Endothelial cell of umbilical vein (primary cell): ENCODE measurements around the gene FRMD4A. TPM values are rescaled to one million over a fixed set of nuclear protein-coding genes. Genes with fewer than 3 reads are reported as not detected.

Experiments used
- BruUV-seq: library from RNA; stranded (reverse); fragments of 400-500 nt; replicated peaks from 2 replicates; lab custom pipeline; 2021; lab: Mats Ljungman, UMichigan
- CTCF ChIA-PET: fragments of 300-600, 350-600 bp; sonication (Branson Sonifier 250); formaldehyde crosslinking; loops from one replicate; lab custom pipeline; 2021; ENCODE audit warnings: antibody characterized with exemption, inconsistent platforms; lab: Charles Lee
- POLR2A ChIA-PET: fragments of 300-600, 350-600 bp; sonication (Branson Sonifier 250); formaldehyde crosslinking; loops from one replicate; lab custom pipeline; 2021; ENCODE audit warnings: antibody characterized with exemption, inconsistent platforms; lab: Charles Lee
- DNase-seq: peaks from one replicate; pipeline ENCODE4 v3.0.0-alpha.2; 2011; ENCODE audit warnings: low read depth, low spot score
- FAIRE-seq: peaks from 2 replicates; lab custom pipeline; 2011; peaks lifted over from hg19 to GRCh38; lab: Jason Lieb, UNC
- H2AFZ ChIP-seq: 2 replicates; pipeline ENCODE4 v1.6.0; 2012; ENCODE audit warnings: low read depth, low read length, control low read depth, inconsistent platforms
- H3K27ac ChIP-seq: 2 replicates; pipeline ENCODE4 v1.5.1; 2011; ENCODE audit warnings: low read depth, mild to moderate bottlenecking, control low read depth, low read length, moderate library complexity; ENCODE audit not compliant: insufficient read depth
- H3K27me3 ChIP-seq, 2 experiments: 2 replicates each; pipeline versions ENCODE4 v1.6.0 to v1.6.1; 2011; ENCODE audit warnings: low read length in 2 of 2, mixed read lengths in 1 of 2; ENCODE audit not compliant: control insufficient read depth in 2 of 2, insufficient read depth in 2 of 2
- H3K36me3 ChIP-seq, 2 experiments: 2 replicates in 1 of 2; 3 replicates in 1 of 2; pipeline ENCODE4 v1.5.1; 2011; ENCODE audit warnings: low read length in 2 of 2, mild to moderate bottlenecking in 1 of 2, moderate library complexity in 1 of 2; ENCODE audit not compliant: control insufficient read depth in 2 of 2, insufficient read depth in 2 of 2; ENCODE audit errors: extremely low read depth in 1 of 2
- H3K4me1 ChIP-seq: 3 replicates; pipeline ENCODE4 v1.5.1; 2011; ENCODE audit warnings: mild to moderate bottlenecking, low read length; ENCODE audit not compliant: control insufficient read depth, insufficient read depth; ENCODE audit errors: extremely low read depth
- H3K4me2 ChIP-seq: 2 replicates; pipeline ENCODE4 v1.6.1; 2011; ENCODE audit warnings: low read length, control low read depth, mixed read lengths; ENCODE audit not compliant: insufficient read depth
- H3K4me3 ChIP-seq, 3 experiments: fragments of 200-600 bp in 1 of 3; sonication (generic), shearing (Covaris generic) in 1 of 3; replicated peaks in 1 of 3; 2 replicates each; pipeline ENCODE4 v1.5.1; 2011 to 2016; ENCODE audit warnings: control low read depth in 3 of 3, low read length in 3 of 3, mild to moderate bottlenecking in 2 of 3, inconsistent platforms in 1 of 3, low read depth in 1 of 3, moderate library complexity in 1 of 3; ENCODE audit not compliant: insufficient read depth in 1 of 3
- H3K79me2 ChIP-seq: 2 replicates; pipeline ENCODE4 v1.6.0; 2012; ENCODE audit warnings: low read length, inconsistent platforms; ENCODE audit not compliant: control insufficient read depth, insufficient read depth
- H3K9ac ChIP-seq: replicated peaks from 2 replicates; pipeline ENCODE3; 2011; ENCODE audit warnings: low read length, control low read depth; ENCODE audit not compliant: insufficient read depth; ENCODE audit errors: extremely low read depth
- H3K9me1 ChIP-seq: replicated peaks from 3 replicates; pipeline ENCODE4 v1.6.0; 2011; ENCODE audit warnings: mild to moderate bottlenecking, low read length; ENCODE audit not compliant: control insufficient read depth, insufficient read depth; ENCODE audit errors: extremely low read depth
- H3K9me3 ChIP-seq: replicated peaks from 2 replicates; pipeline ENCODE4 v1.5.1; 2012; ENCODE audit warnings: low read length, inconsistent platforms; ENCODE audit not compliant: control insufficient read depth, insufficient read depth
- H4K20me1 ChIP-seq: replicated peaks from 2 replicates; pipeline ENCODE3; 2011; ENCODE audit warnings: mild to moderate bottlenecking, low read length; ENCODE audit not compliant: control insufficient read depth, insufficient read depth; ENCODE audit errors: extremely low read depth
- EZH2 ChIP-seq: IDR thresholded peaks from 2 replicates; pipeline ENCODE4 v1.6.1; 2012; ENCODE audit warnings: borderline replicate concordance, low read depth, mild to moderate bottlenecking, moderate library complexity, low read length, inconsistent platforms; ENCODE audit not compliant: severe bottlenecking
- FOS ChIP-seq: IDR thresholded peaks from 2 replicates; pipeline ENCODE4 v1.6.1; 2011; ENCODE audit warnings: mild to moderate bottlenecking, low read length, moderate library complexity, borderline replicate concordance; ENCODE audit not compliant: insufficient read depth
- GATA2 ChIP-seq: IDR thresholded peaks from 2 replicates; pipeline ENCODE4 v1.7.0; 2011; ENCODE audit warnings: low read depth, mild to moderate bottlenecking, moderate library complexity, mixed read lengths, low read length; ENCODE audit not compliant: insufficient read length, insufficient read depth
- JUN ChIP-seq: IDR thresholded peaks from 2 replicates; pipeline ENCODE4 v1.6.1; 2011; ENCODE audit warnings: borderline replicate concordance, low read depth; ENCODE audit not compliant: insufficient read length, insufficient read depth
- MYC ChIP-seq: IDR thresholded peaks from one replicate; pipeline ENCODE4 v1.6.1; 2011; ENCODE audit warnings: mild to moderate bottlenecking, low read depth, low read length
- POLR2A ChIP-seq: IDR thresholded peaks from 2 replicates; pipeline ENCODE4 v1.6.1; 2012; ENCODE audit warnings: low read depth, mild to moderate bottlenecking, control low read depth, low read length
- POLR2AphosphoS5 ChIP-seq: IDR thresholded peaks from 2 replicates; pipeline ENCODE4 v1.6.1; 2012; ENCODE audit warnings: low read depth, mild to moderate bottlenecking, control low read depth, low read length, moderate library complexity; ENCODE audit not compliant: insufficient read depth
- dilution Hi-C: fragments of 300-500 bp; cut with MboI; formaldehyde crosslinking; loops from one replicate; pipeline ENCODE4 v1.15.0; 2019; ENCODE audit warnings: low sequenced_read_pairs; ENCODE audit not compliant: extremely low pct_ligation_motif_present
- intact Hi-C: fragments of 100-400 bp; cut with micrococcal nuclease; formaldehyde crosslinking; loops from one replicate; pipeline ENCODE4 v1.10.0; 2022
- polyA plus RNA-seq, 4 experiments: library from polyadenylated mRNA; depleted of rRNA in 3 of 4; stranded (reverse) in 3 of 4; unstranded in 1 of 4; fragments of >200 nt; gene quantifications; 2 replicates each; pipeline versions ENCODE4 v1.2.1 to v1.2.3, GENCODE V29; 2011 to 2012; ENCODE audit warnings: missing spikeins in 1 of 4
- total RNA-seq: library from RNA; stranded (reverse); gene quantifications from 2 replicates; pipeline ENCODE4 v1.2.3, GENCODE V29; 2021
- TF ChIP-seq, protein P1 (sequence below): IDR thresholded peaks from 2 replicates; pipeline ENCODE4 v1.6.1; 2011; ENCODE audit not compliant: insufficient read depth, insufficient read length
- TF ChIP-seq, protein P2 (sequence below), 2 donors: IDR thresholded peaks; 1 replicate in 1 of 2; 2 replicates in 1 of 2; pipeline ENCODE4 v1.5.1; 2011; ENCODE audit warnings: low read length in 2 of 2, mild to moderate bottlenecking in 2 of 2, moderate library complexity in 2 of 2, control low read depth in 1 of 2, inconsistent platforms in 1 of 2, low read depth in 1 of 2; ENCODE audit not compliant: insufficient read depth in 1 of 2; ENCODE audit errors: extremely low read depth in 1 of 2

FRMD4A gene
- total and polyA plus RNA-seq, 2 donors (not counting 3 experiments of a cell fraction or from before 2014, with no cell fraction given) = 123 to 148 TPM

DNA sequence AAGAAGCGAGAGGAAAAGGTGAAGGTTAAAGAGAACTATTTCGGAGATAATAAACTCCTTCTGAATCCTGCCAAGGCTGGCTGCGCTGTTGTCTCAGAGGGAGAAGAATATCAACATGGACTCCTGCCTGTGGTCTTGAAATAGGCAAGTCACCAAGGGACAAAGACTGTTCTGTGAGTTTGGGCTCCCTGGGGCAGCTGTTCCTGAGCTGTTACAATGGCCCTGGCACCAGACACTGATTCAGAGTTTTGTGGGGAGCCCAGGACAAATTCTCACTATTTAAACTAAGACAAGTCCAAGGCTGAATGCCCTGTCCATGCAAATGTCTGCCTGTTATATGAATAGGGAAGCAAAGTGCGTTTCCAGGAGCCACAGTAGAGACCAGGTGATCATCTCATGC lies 662.6 kb downstream of the FRMD4A start:
- Histone ChIP-seq H3K36me3 (peaks cover 37 to 41% of the 10 kb centered on the region in 2 experiments), H2AFZ (no peak overlapping the region), H3K9ac (no peak overlapping the region), H3K79me2 (peaks cover 7% of the 10 kb centered on the region), H3K27me3 (no peaks in the 10 kb centered on the region), H3K27ac (no peak overlapping the region), H3K4me2 (no peak overlapping the region), H3K9me1 (no peaks in the 10 kb centered on the region), H3K4me1 (no peaks in the 10 kb centered on the region), H3K9me3 (no peaks in the 10 kb centered on the region), H3K4me3 (no peak overlapping the region), H4K20me1 (no peaks in the 10 kb centered on the region)
- no peak for FAIRE-seq
- ChIA-PET CTCF (interaction anchor here (1.7 to 3.0 kb wide), 2 partner anchors 9 to 18 kb away, joined by 4 to 13 read pairs; no protein-coding TSS in a partner anchor), POLR2A (no interaction called here)
- intact Hi-C loops (no loop called here), dilution Hi-C loops (no loop called here)
- TF ChIP-seq, protein P1, sequence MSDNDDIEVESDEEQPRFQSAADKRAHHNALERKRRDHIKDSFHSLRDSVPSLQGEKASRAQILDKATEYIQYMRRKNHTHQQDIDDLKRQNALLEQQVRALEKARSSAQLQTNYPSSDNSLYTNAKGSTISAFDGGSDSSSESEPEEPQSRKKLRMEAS = no peak
- TF ChIP-seq EZH2 = no peak
- TF ChIP-seq, protein P2, sequence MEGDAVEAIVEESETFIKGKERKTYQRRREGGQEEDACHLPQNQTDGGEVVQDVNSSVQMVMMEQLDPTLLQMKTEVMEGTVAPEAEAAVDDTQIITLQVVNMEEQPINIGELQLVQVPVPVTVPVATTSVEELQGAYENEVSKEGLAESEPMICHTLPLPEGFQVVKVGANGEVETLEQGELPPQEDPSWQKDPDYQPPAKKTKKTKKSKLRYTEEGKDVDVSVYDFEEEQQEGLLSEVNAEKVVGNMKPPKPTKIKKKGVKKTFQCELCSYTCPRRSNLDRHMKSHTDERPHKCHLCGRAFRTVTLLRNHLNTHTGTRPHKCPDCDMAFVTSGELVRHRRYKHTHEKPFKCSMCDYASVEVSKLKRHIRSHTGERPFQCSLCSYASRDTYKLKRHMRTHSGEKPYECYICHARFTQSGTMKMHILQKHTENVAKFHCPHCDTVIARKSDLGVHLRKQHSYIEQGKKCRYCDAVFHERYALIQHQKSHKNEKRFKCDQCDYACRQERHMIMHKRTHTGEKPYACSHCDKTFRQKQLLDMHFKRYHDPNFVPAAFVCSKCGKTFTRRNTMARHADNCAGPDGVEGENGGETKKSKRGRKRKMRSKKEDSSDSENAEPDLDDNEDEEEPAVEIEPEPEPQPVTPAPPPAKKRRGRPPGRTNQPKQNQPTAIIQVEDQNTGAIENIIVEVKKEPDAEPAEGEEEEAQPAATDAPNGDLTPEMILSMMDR (IDR thresholded peaks at IDR 0.05; ENCODE audit: extremely low read depth in 1 of 2, insufficient read depth in 1 of 2, low read depth in 1 of 2, low read length in 2 of 2) = no peak
- no peak for TF ChIP-seq FOS
- TF ChIP-seq MYC = no peak
- TF ChIP-seq JUN = no peak
- TF ChIP-seq GATA2 = no peak
- TF ChIP-seq POLR2AphosphoS5 = no peak
- TF ChIP-seq POLR2A = no peak
- no TSS peak for BruUV-seq
- no peak for DNase-seq
